Activated CD4-positive, alpha-beta memory T cell treated with anti-CD3 and anti-CD28 coated beads, Interleukin-2, amount 10 ng/mL, durations not matched to agents 7 days and 5 days (primary cell): ENCODE results near the gene RABAC1. TPM values are rescaled to one million over a fixed set of nuclear protein-coding genes. Genes with fewer than 3 reads are reported as not detected.
A peak's percentile ranks its signal among the peaks of the same experiment; 100 is the strongest.

ENCODE experiments used
- CTCF ChIA-PET: fragments of 350-600 bp; sonication (Branson Sonifier 250); formaldehyde crosslinking; loops from one replicate; lab custom pipeline; 2021; ENCODE audit warnings: antibody characterized with exemption, inconsistent platforms; lab: Charles Lee
- POLR2A ChIA-PET: fragments of 350-600 bp; sonication (Branson Sonifier 250); formaldehyde crosslinking; loops from one replicate; lab custom pipeline; 2021; ENCODE audit warnings: antibody characterized with exemption; lab: Charles Lee
- DNase-seq: peaks from one replicate; pipeline ENCODE4 v3.0.0-alpha.2; 2020
- H3K27ac Mint-ChIP-seq: one replicate; pipeline ENCODE4 v1.8.0; 2021; ENCODE audit warnings: mild to moderate bottlenecking, mixed read lengths
- H3K27me3 Mint-ChIP-seq: one replicate; pipeline ENCODE4 v1.8.0; 2021; ENCODE audit warnings: mixed read lengths
- H3K36me3 Mint-ChIP-seq: one replicate; pipeline ENCODE4 v1.8.0; 2021; ENCODE audit warnings: low read depth, mixed read lengths
- H3K4me1 Mint-ChIP-seq: one replicate; pipeline ENCODE4 v1.8.0; 2021; ENCODE audit warnings: mixed read lengths
- H3K4me3 Mint-ChIP-seq: one replicate; pipeline ENCODE4 v1.8.0; 2021; ENCODE audit warnings: mild to moderate bottlenecking, mixed read lengths
- H3K9me3 Mint-ChIP-seq: one replicate; pipeline ENCODE4 v1.8.0; 2021; ENCODE audit warnings: mixed read lengths
- total RNA-seq, 2 experiments: library from RNA; stranded (reverse); gene quantifications; one replicate each; pipeline ENCODE4 v1.2.3, GENCODE V29; 2021

Gene RABAC1
- total RNA-seq, result 100 to 1,000 TPM in 1 of 2 experiments, 10 to 100 TPM in 1; 97.2 to 105 TPM

DNA sequence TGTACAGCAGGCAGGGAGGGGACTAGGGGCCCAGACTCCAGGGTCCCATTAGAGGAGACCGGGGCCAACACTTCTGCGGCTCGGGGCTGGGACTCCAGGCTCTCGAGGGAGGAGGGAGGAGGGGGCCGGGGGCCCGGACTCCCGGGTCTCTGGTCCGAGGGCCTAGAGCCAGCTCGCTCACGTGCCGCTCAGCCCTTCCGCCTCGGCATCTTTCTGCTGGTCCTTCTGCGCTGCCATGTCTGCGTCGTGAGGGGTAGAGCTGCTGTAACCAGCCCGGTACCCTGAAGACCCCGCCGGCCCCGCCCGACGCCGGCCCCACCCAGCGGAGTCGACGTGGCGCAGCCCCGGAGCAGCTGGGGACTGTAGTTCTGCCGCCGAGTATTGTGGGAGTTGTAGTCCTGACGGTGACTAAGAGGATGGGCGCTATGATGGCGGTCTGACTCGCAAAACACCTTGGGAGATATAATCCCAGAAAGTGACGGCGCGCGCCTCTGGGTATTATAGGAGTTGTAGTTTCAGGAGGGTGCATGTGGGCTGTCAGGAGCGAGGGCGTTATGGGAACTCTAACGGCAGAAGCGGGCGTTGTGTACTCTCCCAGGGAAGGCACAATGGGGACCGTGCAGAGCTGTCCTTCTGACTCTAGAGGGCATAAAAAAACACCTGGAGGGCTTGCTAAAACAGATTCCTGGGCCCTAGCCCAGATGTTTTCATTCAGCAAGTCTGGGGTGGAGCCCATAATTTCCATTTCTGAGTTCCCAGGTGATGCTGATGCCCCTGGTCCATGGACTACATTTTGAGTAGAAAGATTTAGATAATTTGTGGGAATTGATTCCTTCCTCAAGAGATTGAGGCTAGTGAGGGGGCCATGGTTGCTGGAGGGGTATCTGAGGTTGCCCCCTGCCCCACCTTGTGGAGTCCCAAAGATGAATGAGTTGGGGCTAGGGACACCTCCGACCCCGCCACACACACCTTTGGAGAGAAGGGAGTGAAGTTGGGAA is at the start of gene RABAC1:
TSS of gene RABAC1 (minus strand) at position 266 of the 998 bp plus-strand sequence. CDS start at position 237, 29 bp downstream.
- H3K27ac Mint-ChIP-seq, result peak within 1 kb of the TSS; percentile 79
- H3K4me3 Mint-ChIP-seq, result peak within 1 kb of the TSS; percentile 92
- ChIA-PET POLR2A (interaction anchor here (0.7 to 4.2 kb wide), 9 partner anchors 14 to 99 kb away, joined by 3 to 34 read pairs (median 4); partner anchors contain the start of gene RPS19), CTCF (interaction anchor here (0.7 to 4.0 kb wide), 11 partner anchors 12 to 168 kb away, joined by 3 to 32 read pairs (median 4); partner anchors contain the start of gene RPS19)
- H3K9me3 Mint-ChIP-seq, result no peaks in the 10 kb centered on the region
- peak; percentile 92 for DNase-seq
- H3K4me1 Mint-ChIP-seq, result peaks cover 21% of the 10 kb centered on the region
- no peaks in the 10 kb centered on the region for H3K36me3 Mint-ChIP-seq
- no peaks in the 10 kb centered on the region for H3K27me3 Mint-ChIP-seq

- DNase-seq, result no peak
- Mint-ChIP-seq H3K36me3 (no peaks in the 10 kb centered on the region), H3K4me1 (peaks cover 5% of the 10 kb centered on the region), H3K27me3 (peaks cover 24% of the 10 kb centered on the region), H3K4me3 (no peak overlapping the region), H3K9me3 (no peaks in the 10 kb centered on the region), H3K27ac (no peak overlapping the region)
- POLR2A ChIA-PET, result no interaction called here
- CTCF ChIA-PET, result no interaction called here
Measured at GRCh38 chr19:42006569-42006968, 47.4 kb upstream of the RABAC1 start.

DNA sequence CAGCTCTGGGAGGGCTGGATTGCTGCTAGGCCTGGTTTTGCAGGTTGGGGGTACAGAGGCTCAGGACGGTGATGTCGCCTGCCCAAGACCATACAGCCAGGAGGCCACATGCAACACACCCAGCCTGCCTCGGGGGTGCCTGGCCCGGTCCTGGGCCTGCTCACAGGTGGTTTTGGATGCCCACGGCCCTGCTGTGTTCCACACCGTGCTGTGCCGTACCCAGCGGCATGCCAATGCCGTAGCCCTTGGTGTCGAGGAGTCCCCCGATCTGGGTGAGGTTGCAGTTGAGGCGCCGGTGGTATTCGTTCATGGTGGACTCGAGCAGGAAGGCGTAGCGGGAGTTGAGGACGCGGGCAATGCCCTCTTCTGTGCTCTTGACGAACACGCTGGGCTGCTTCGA is 46.4 kb upstream of the RABAC1 start:
- H3K4me1 Mint-ChIP-seq, result peaks cover 5% of the 10 kb centered on the region
- no peak overlapping the region for H3K27ac Mint-ChIP-seq
- ChIA-PET POLR2A (no interaction called here), CTCF (interaction anchor here (1.5 kb wide), 1 partner anchor 30 kb away, joined by 3 read pairs; no protein-coding TSS in a partner anchor)
- H3K9me3 Mint-ChIP-seq, result no peaks in the 10 kb centered on the region
- H3K4me3 Mint-ChIP-seq, result no peak overlapping the region
- DNase-seq, result no peak
- H3K36me3 Mint-ChIP-seq, result no peaks in the 10 kb centered on the region
- peaks cover 33% of the 10 kb centered on the region for H3K27me3 Mint-ChIP-seq

DNA sequence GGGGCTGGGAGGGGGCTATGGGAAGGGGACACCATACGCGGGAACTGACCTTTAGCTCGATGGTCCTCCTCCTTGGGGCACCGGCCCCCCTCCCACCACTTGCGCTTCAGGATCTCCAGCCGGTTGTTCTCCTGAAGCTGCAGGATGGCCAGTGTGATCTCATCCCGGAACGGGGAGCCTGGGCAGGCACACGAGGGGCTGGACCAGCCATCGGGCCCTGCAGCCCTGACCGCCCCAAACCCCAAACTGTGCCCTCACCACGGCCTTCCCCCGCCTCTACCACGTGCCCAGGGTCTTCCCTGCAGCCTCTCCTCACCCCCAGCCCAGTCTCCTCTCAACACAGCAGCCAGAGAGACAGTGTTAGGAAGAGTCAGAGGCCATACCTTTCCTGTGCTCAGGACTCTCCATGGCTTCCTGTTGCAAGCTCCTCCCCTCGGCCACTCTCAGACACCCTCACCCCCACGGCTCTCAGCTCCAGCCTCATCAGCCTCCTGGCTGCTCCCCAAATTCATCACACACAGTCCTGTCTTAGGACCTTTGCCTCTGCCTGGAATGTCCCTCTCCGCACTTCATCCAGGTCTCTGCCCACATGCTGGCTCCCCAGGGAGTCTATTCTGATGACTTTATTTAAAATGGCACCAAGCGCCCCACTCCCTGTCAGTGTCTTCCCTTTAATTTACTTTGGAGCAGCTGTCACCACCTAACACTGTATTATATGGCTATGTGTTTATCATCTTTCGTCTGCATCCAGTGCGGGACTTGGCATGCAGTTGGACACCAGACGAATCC is 44.6 kb upstream of the RABAC1 start:
- Mint-ChIP-seq H3K27ac (no peak overlapping the region), H3K4me3 (no peak overlapping the region), H3K4me1 (peaks cover 9% of the 10 kb centered on the region), H3K9me3 (no peaks in the 10 kb centered on the region), H3K36me3 (no peaks in the 10 kb centered on the region), H3K27me3 (peaks cover 44% of the 10 kb centered on the region)
- DNase-seq, result no peak
- ChIA-PET CTCF (interaction anchor here (1.5 kb wide), 1 partner anchor 31 kb away, joined by 3 read pairs; no protein-coding TSS in a partner anchor), POLR2A (no interaction called here)

DNA sequence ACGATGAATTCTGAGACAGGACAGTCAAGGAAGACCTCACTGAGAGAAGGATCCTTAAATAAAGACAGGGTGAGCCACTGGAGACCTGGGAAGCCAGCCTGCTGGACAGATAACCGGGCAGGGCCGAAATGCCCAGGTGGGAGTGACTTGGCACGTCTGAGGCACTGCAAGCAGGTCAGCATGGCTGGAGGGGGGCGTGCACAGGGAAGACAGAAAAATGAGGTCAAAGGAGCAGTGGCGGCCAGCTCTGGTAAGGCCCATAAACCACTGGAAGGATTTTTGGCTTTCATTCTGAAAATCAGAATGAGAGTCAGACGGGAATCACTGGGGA is 40.7 kb upstream of the RABAC1 start:
- H3K27me3 Mint-ChIP-seq, result peaks cover 70% of the 10 kb centered on the region

GRCh38 chr19:41999071-41999877 is 40.2 kb upstream of the RABAC1 start:
- H3K36me3 Mint-ChIP-seq, result no peaks in the 10 kb centered on the region
- CTCF ChIA-PET, result interaction anchor here (0.6 kb wide), 1 partner anchor 78 kb away, joined by 3 read pairs; no protein-coding TSS in a partner anchor
- no peak overlapping the region for H3K27ac Mint-ChIP-seq
- H3K9me3 Mint-ChIP-seq, result no peaks in the 10 kb centered on the region
- peaks cover 34% of the 10 kb centered on the region for H3K4me1 Mint-ChIP-seq
- POLR2A ChIA-PET, result interaction anchor here (1.4 kb wide), 1 partner anchor 53 kb away, joined by 3 read pairs; no protein-coding TSS in a partner anchor
- no peak overlapping the region for H3K4me3 Mint-ChIP-seq
- peaks cover 74% of the 10 kb centered on the region for H3K27me3 Mint-ChIP-seq
- DNase-seq, result no peak

More for the DNA sequence above, 40.7 kb upstream of the RABAC1 start:
- POLR2A ChIA-PET, result interaction anchor here (0.6 to 1.4 kb wide), 2 partner anchors 53 to 114 kb away, joined by 3 read pairs; no protein-coding TSS in a partner anchor
- DNase-seq, result no peak
- Mint-ChIP-seq H3K27ac (no peak overlapping the region), H3K4me1 (peaks cover 31% of the 10 kb centered on the region), H3K36me3 (no peaks in the 10 kb centered on the region), H3K9me3 (no peaks in the 10 kb centered on the region), H3K4me3 (no peak overlapping the region)
- CTCF ChIA-PET, result interaction anchor here (0.6 kb wide), 1 partner anchor 77 kb away, joined by 3 read pairs; no protein-coding TSS in a partner anchor

DNA sequence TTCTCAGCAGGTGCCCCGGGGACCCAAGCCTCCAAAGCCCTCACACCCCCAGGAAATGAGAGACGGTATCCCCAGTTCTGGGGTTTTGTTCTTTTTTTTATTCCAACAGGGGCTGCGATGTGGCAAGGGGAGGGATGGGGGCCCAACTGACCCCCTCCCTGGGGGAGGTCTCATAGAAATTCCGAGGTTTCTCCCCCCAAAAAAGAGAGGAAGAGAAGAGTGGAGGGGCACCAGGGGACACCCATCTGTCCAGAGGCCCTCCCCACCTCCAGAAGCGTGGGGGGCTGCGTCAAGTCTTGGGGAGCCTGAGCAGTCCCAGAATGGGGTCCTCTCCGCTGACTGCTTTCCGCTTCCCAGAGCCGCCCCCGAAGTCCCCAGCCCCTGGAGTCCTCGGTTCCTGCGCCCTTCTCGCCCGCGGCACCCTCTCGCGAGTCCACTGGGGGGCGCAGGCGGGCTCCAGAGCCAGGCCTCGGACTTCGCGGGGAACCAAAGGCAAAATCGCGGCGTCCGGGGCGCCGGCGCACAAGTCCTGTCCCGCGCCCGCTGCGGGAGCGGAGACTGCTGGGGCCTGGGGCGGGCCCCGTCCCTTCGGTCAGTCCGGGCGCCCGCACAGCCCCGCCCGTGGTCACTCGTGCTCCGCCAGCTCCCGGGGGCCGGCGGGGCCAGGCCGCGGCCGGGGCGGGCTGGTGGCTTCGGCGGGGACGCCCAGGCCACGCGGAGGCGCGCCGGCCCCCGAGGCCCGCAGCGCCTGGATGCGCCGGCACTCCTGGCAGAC is 39.3 kb upstream of the RABAC1 start:
- CTCF ChIA-PET, result no interaction called here
- H3K4me1 Mint-ChIP-seq, result peaks cover 36% of the 10 kb centered on the region
- H3K27ac Mint-ChIP-seq, result no peak overlapping the region
- DNase-seq, result peak; percentile 48
- H3K27me3 Mint-ChIP-seq, result peaks cover 69% of the 10 kb centered on the region
- H3K4me3 Mint-ChIP-seq, result no peak overlapping the region
- H3K9me3 Mint-ChIP-seq, result no peaks in the 10 kb centered on the region
- H3K36me3 Mint-ChIP-seq, result no peaks in the 10 kb centered on the region
- POLR2A ChIA-PET, result no interaction called here

DNA sequence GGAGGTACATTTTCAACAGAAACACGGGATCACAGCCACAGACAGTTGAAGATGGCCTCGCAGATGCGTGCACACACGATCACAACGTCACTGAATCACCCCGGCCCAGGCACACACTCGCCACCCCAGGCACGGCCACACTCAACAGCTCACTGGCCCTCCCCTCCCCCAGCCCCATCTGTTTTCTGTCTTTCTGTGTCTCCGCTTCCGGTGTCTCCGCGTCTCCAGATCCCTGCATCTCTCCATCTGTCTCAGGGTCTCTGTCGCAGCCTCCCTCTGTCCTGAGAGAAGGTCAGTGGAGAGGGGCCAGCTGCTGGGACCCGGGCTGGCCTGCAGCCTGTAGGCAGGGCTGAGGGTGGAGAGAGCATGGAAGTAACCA is 38.7 kb upstream of the RABAC1 start:
- H3K4me3 Mint-ChIP-seq, result no peak overlapping the region
- H3K36me3 Mint-ChIP-seq, result no peaks in the 10 kb centered on the region

DNA sequence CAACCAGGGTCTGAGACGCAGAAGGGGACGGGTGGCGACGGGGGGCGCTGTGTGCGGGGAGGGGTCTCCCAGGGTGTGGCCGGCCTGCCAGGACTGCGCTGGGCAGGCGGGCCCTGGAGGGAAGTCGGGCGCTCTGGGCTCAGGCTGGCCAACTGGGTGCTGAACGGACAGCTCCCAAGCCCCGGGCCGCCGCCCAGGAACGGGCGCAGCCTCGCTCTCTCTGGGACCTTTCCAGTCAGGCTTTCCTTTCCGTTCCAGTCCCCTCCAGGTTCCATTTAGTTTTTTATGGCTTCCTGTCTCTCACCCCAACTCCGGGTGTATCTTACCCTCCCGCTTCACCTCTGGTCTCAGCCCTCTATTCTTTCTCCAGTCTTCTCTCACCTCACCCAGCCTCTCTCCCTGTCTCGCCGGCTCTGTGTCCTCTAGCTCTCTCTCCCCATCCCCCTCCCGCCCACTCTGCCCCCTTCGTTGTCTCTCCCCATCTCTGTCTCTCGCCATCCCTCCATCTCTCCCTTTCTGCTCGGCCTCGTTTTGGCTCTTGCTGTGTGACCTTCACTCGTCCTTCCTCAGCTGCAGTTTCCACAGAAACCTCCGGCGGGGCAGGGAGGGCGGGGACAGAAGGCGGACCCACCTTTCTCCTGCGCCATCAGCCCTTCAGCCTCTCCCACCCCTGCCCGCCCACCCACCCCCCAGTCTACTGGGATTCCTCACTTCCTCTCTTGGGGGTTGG is 38.2 kb upstream of the RABAC1 start:
- H3K27me3 Mint-ChIP-seq, result peaks cover 73% of the 10 kb centered on the region
- ChIA-PET CTCF (no interaction called here), POLR2A (no interaction called here)
- no peak overlapping the region for H3K4me3 Mint-ChIP-seq
- peak; percentile 44 for DNase-seq
- no peak overlapping the region for H3K27ac Mint-ChIP-seq
- peaks cover 38% of the 10 kb centered on the region for H3K4me1 Mint-ChIP-seq
- no peaks in the 10 kb centered on the region for H3K9me3 Mint-ChIP-seq
- no peaks in the 10 kb centered on the region for H3K36me3 Mint-ChIP-seq

More for the DNA sequence above, 38.7 kb upstream of the RABAC1 start:
- ChIA-PET CTCF (no interaction called here), POLR2A (no interaction called here)
- Mint-ChIP-seq H3K4me1 (peaks cover 36% of the 10 kb centered on the region), H3K9me3 (no peaks in the 10 kb centered on the region), H3K27me3 (peaks cover 71% of the 10 kb centered on the region), H3K27ac (no peak overlapping the region)
- DNase-seq, result no peak

- no peak overlapping the region for H3K27ac Mint-ChIP-seq
- POLR2A ChIA-PET, result interaction anchor here (0.6 kb wide), 1 partner anchor 1285 kb away, joined by 4 read pairs; no protein-coding TSS in a partner anchor
Measured at GRCh38 chr19:41995959-41996797, 37.1 kb upstream of the RABAC1 start.

More at GRCh38 chr19:41995959-41996797, 37.1 kb upstream of the RABAC1 start:
- no peaks in the 10 kb centered on the region for H3K9me3 Mint-ChIP-seq
- H3K4me3 Mint-ChIP-seq, result no peak overlapping the region
- no peaks in the 10 kb centered on the region for H3K36me3 Mint-ChIP-seq
- no peak for DNase-seq
- CTCF ChIA-PET, result interaction anchor here (1.2 kb wide), 1 partner anchor 39 kb away, joined by 3 read pairs; no protein-coding TSS in a partner anchor
- peaks cover 36% of the 10 kb centered on the region for H3K4me1 Mint-ChIP-seq
- peaks cover 62% of the 10 kb centered on the region for H3K27me3 Mint-ChIP-seq
